Fibroblast of skin of back (primary cell): Measurements from ENCODE around the gene HECTD4.

Experiments used
- DNase-seq: peaks from one replicate; pipeline ENCODE4 v3.0.0-alpha.2; 2013

Gene HECTD4

GRCh38 chr12:112317481-112317880 lies 64.8 kb downstream of the HECTD4 start:
- no peak for DNase-seq

DNA sequence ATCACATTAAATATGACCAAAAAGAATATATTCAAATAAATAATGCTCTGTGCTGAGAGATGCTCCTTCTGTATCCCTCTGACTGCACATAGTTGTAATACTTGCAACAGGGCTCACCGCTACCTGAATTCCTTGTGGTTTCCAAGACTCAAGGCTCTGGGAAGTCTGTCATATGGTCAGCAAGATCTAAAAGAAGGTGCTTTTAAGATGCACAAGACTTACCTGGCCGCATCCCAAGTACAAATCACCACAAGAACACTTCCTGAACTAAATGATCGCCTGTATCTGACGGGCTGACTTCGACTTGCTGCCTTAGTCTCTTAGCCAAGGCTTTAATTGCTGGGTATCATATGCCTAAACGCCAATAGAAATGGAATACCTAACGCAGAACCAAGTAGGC lies 67.2 kb downstream of the HECTD4 start:
- peak; percentile 7 for DNase-seq

DNA sequence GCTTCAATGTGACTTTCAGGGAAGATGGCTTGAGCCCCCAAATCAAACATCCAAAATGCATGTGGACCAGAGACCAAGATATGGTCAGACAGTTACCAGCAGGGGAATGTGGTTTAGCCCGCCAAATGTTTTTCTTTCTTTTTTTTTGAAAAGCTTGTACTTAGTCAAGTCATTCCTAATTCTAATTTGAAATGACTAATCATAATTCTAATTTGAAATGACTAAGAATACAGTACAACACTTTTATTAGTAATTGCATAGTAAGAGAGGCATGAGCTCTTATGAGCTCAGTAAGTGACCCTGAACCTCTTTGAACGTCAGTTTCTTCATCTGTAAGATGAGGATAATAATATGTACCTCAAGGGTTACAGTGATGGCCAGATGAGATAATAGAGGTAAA lies 72.4 kb downstream of the HECTD4 start:
- peak; percentile 48 for DNase-seq

DNA sequence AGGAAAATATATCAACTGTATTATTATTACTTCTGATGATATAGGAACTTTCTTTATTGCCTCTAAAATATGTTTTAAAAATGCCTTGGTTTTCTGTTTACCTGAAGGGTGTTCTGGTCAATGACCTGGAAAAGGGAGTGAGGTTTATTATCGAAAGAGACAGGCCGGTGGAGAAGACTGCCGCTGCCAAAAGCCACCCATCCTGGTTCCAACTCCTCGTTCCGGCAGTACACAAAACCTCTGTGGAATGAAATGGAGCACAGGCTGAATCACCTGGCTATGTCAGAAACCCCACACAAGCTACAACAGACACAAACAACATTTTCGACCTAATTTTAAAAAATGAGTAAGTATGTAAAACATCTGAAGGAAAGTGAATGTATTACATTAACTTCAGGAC lies 73.6 kb downstream of the HECTD4 start:
- no peak for DNase-seq

DNA sequence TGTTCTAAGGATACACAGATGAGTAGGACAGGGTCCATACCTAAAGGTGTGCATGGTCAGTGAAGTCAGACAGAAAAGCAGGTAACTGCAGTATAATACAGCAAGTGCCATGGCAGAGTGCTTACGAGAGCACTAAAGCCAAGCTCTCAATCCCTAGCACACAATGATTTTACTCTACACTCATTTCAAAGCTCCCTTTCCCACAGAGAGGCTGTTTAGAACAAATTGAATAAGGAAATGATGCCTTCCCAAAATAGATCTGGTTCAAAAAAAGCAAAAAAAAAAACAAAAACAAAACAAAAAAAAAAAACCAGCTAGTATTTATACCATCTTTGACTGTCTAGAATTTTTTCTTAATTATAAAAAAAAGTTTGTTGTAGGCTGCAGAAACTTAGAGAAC lies 74.1 kb downstream of the HECTD4 start:
- DNase-seq = no peak

GRCh38 chr12:112307317-112308011 lies 74.8 kb downstream of the HECTD4 start:
- DNase-seq = no peak

GRCh38 chr12:112305951-112306350 lies 76.3 kb downstream of the HECTD4 start:
- DNase-seq = no peak

GRCh38 chr12:112304436-112304835 lies 77.8 kb downstream of the HECTD4 start:
- no peak for DNase-seq

DNA sequence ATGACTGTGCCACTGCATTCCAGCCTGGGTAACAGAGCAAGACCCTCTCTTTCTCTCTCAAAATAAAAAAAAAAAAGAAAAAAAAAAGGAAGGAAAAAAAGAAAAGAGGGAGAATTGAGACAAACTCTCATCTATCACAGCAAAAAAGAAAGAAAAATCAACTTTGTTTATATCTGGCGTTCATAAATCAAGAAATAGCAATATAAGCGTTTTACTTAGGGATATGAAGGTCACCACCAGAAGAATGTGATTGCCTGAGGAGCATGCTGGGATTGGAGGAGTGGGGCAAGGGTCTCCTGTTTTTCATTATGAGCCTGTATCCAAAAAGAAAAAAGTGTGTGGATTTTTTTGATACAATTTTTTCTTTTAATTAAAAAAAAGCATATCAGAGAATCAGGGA lies 78.4 kb downstream of the HECTD4 start:
- DNase-seq = no peak

- DNase-seq = peak; percentile 72
Measured at GRCh38 chr12:112303004-112303403, 79.2 kb downstream of the HECTD4 start.

GRCh38 chr12:112299704-112300103 lies 82.5 kb downstream of the HECTD4 start:
- DNase-seq = no peak

GRCh38 chr12:112297188-112297587 lies 85.0 kb downstream of the HECTD4 start:
- DNase-seq = no peak

DNA sequence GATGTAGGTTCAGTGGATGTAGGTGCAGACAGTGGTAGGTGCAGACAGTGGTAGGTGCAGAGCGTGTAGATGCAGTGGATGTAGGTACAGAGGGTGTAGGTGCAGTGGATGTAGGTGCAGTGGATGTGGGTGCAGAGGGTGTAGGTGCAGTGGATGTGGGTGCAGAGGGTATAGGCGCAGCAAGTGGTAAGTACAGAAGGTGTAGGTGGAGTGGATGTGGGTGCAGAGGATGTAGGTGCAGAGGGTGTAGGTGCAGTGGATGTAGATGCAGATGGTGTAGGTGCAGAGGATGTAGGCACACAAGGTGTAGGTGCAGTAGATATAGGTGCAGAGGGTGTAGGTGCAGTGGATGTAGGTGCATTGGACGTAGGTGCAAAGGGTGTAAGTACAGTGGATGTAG lies 86.0 kb downstream of the HECTD4 start:
- DNase-seq = no peak

GRCh38 chr12:112294793-112295192 lies 87.4 kb downstream of the HECTD4 start:
- DNase-seq = peak; percentile 13

DNA sequence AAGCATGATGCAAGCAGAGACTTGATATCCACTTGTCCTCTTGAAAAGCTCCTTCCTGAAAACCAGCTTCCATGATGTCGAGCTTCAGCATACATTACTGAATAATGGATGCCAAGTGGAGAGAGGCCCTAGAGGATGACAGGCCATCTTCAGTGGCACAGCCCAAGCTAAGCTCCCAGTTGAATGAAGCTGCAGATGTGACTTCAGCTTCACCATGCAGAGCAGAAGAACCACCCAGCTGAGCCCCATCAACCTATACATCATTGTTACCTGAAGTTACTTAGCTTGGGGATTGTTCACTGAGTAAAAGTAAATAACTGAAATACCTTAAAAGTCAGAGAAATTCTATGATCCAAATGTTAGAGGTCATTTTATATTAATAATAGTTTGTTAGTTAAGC lies 93.6 kb downstream of the HECTD4 start:
- no peak for DNase-seq

DNA sequence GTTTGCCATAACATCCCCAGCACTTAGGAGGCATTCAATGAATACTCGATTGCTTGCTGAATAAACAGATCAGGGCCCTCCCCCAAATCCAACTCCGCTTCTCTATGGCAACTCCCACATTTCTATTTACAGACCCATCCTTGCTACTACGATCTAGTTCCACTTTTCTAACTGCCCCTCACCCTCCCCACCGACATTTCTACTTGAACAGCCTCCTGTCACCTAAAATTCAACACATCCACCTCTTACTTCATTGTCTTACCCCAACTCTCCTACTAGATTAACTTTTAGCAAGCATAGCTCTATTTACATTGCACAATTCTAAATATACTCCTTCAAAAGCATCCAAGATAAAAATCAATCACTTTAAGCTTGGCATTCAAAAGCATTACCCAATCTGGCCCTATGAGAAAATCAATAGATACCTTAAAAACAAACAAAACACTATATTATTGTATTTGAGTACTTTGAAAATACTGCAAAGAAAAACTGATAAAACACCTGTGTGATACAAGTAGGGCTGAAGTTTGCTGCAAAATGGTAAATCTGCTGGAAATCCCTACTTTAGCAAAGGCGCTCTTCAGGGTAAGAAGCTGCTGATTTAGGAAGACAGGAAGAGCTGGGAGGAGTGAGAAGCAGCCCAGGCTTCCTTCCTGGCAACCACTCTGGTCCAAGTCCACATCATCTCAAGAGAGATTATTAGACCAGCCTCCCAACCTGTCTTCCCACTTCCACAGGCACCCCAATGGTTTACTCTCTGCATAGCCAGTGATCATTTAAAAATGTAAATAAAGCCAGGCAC lies 96.4 kb downstream of the HECTD4 start:
- DNase-seq = no peak

- DNase-seq = no peak
Measured at GRCh38 chr12:112283546-112283945, 98.7 kb downstream of the HECTD4 start.

DNA sequence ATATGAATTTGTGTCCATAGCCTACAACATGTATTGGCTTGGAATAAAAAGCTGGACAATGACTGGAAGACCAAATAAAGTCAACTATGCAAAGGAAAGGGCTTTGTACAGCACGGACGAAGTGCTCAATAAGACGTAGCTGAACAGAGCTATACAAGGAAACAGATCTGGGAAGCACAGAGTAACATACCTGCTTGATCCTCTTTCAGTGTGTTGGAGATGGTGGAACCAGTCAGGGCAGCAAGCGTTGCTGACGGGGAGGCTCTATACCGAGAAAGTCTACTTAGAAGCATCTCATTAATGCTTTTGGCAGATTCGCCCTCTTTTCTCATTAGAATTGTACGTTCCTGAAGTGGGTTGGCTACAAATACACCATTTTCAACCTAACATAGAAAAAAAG lies 99.3 kb downstream of the HECTD4 start:
- DNase-seq = no peak

- DNase-seq = no peak
Measured at GRCh38 chr12:112275836-112276235, 106.4 kb downstream of the HECTD4 start.

GRCh38 chr12:112275207-112275606 lies 107.0 kb downstream of the HECTD4 start:
- DNase-seq = no peak

GRCh38 chr12:112270673-112271072 lies 111.6 kb downstream of the HECTD4 start:
- DNase-seq = peak; percentile 3

DNA sequence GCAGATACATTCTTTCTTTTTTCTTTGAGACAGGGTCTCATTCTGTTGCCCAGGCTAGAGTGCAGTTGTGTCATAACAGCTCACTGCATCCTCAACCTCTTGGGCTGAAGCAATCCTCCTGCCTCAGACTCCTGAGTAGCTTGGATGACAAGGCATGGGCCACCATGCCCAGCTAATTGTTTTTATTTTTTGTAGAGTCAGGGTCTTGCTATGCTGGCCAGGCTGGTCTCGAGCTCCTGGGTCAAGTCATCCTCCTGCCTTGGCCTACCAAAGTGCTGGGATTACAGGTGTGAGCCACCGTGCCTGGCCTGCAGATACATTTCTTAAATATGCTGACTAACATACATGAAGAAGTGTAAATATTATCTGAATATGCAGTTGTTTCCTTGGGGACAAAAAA lies 115.8 kb downstream of the HECTD4 start:
- DNase-seq = no peak

DNA sequence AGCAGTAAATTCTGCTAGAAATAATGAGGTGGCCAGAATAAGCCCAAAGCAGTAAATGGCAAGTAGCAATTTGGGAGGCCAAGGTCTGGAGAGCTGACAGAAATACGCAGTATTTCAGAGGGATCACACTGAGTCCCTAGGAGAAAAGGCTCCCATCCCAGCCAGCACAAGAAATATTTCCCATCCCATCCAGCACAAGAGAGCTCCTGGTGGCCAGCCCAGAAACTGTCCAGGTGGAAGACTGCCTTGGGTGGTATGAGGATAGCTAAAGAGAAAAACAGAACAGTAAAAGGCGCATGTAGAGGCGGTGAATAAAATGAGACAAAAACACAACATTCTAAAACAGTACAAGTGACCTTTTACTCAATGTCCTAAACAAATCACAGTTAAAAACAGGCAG lies 120.7 kb downstream of the HECTD4 start:
- no peak for DNase-seq

DNA sequence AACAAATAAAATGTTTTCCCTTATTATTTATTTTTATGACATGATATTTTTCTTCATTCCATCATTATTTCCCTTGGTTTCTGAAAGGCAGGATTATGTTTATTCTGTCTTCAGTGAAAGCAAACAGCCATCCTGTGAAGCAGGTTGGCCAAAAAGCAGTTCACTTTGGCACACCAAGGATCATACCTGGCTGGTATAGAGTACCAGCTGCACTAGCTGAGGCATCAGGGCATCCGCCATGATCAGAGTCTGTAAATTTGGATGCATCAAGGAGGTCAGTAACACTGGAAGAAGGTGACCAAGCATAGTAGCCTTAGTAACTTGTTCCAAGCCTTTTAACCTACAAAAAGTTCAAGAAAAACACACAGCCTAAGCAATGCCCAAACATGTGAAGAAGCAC lies 123.3 kb downstream of the HECTD4 start:
- no peak for DNase-seq
